HG02798 (cell line): ENCODE measurements around the gene ACTG1.

Source experiments
- ATAC-seq: cut with Tn5 transposase; IDR thresholded peaks from one replicate; pipeline ENCODE4 v1.9.1; 2021; ENCODE audit warnings: mild to moderate bottlenecking; ENCODE audit not compliant: unreplicated experiment, poor library complexity

The ACTG1 gene

DNA sequence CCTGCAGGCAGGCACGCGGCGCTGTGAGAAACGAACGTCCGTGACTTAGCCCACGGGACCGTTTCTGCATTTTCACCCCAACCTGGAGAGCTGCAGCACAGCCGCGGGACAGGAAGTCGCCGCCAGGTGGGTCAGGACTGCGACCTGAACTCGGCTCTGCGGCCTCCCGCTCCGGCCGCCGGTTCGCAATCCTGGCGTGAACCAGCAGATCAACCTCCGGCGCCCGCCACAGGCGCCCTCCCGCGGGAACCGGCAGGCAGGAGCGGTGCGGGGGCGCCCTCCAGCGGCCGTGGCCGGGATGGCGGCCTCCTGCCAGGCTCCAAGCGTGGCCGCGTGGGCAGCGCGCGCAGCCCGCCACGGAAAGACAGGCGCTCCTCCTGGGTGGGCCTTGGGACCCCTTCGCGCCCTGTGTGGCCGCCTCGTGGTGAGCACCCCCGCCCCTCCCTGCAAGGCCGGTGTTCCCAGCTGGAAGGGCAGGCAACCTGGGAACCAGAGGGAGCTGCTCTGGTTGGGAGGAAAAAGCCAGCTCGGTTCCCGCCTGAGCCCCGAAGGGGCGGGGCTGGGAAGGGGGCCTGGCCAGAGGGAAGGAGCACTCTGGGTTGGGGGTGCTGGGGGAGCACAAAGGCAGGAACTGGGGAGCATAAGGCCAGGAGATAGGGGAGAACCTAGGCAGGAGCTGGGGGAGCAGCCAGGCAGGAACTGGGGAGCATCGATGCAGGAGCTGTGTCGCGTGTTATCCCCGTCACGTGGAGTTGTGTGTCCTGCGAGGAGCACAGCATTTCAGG, 28.2 kb downstream of the ACTG1 start:
- ATAC-seq: peak; percentile 66

DNA sequence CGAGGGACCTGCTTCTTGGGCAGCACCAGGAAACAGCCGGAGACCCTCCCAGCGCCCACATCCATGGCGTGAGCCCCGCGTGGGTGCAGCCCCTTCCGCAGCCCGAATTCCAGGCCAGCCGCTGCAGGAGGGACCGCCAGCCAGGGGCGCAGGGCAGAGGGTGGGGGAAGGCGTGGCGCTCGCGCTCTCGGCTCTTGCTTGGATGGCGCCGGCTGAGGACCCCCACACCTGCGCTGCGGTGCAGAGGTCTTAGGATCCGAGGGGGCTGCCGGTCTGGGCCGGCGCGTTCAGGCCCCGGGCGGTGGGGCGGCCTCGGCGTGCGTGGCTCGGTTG, 28.8 kb downstream of the ACTG1 start:
- ATAC-seq: no peak

DNA sequence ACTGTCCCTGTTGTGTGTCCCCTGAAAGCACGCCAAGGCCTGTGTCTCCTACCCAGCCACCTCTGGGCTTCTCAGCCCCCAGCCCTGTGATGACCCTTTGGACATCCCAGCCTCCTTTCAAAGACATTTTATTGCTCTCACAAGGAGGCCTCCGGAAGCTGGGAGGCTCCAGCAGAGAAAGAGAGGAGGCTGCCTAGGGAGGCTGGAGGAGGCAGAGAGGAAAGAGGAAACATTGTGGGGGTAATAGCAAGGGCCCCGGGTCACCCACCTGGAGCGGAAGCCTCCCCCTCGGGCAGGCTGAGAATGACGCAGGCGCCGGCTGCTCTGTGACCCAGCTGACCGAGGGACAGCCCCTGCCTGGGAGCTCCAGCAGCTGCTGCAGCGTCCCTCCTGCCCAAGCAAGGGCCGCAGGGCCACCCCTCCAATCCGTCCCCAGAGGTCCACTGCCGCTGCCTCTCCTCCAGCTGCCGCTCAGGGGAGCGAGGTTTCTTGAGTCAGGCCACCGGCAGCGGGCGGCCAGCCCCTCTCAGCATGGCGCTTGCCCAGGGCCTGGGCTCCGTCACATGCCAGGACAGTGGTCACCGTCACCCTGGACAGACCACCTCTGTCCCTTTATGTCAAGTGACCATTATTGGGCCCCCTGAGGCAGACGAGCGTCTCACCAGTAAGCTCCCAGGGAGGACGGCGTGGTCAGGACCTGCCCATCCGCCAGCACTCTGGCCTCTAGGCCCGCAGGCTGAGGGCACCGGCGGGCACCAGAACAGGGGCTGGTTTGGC, 29.3 kb downstream of the ACTG1 start:
- ATAC-seq: no peak

DNA sequence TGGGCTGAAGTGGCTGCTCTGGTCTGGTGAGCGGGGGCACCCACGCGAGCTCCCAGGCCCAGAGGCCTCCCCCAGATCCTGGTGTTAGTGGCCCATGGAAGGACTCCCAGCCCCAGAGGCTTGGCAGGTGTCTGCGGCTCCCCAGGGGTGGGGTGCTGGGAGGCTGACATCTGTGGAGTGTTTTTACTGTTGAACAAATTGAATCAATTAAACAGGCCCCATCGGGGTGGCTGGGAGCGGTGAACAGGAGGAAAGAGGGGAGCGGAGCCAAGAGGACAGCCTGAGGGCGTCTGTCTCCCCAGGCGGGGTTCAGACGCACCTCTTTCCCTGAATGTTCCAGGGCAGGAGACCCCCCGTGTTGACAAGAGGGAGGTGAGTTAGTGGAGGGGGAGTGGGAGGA, 29.9 kb downstream of the ACTG1 start:
- ATAC-seq: no peak

DNA sequence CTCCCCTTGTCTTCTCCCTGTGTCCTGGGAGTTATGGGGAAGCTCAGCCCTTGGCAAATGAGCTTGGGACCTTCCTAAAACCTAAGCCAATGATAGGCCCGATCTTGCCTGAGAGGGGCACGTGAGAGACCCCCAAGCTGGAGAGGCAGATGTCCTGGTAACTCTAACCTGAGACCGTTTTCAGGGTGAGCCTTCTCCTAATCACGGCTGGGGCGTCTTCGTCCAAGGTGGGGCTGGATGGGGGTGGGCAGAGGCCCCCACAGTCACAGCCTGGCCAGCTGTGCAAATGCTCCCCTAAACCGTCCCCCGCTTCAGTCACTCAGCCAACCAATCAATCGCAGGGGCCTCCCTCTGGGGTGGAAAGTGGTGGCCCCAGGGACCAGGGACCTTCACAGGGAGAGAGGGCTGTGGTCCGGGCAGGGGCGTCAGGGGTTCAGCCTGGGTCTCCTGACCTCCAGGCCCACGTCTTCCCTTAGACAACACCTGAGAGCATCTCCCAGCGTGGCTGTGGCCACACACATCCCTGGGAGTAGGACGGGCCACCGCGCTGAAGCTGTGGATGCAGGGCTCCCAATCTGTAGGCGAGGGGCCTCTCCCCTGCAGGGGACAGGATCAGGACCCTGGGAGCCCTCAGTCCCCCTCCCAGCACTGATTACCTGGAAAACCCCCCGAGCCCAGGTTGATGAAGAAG, 30.6 kb downstream of the ACTG1 start:
- no peak for ATAC-seq

DNA sequence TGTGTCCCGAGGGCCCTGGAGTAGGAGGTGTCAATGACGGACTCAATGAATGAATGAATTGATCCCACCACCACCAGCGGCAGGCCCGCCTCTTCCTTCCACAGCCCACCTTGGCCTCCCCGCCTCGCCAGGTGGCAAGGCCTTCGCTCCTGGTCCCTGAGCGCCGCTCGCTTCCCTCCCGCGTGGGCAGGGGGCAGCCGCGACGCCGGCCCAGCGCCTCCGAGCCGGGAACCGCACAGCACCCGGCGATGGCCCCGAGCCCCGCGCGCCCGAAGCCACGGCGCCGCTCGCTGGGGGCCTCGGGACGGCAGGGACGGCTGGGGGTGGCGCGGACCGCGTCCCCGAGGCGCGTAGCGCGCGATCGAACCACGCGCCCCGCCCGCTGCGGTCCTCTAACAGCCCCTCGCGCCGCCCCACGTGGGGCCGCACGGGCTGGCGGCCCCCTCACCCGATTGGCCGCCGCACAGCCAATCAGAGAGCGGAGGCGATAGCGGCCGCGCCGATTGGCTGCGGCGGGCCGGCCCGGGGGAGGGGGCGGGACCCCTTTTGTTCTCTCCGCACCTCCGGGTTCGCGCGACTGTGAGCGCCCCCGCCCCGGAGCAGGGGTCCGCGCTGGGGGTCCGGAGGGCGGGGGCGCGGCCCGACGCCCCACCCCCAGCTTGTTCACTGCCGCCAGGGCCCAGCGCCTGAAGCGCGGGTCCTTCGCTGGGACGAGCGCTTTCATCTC, 31.4 kb downstream of the ACTG1 start:
- ATAC-seq: peak; percentile 28

DNA sequence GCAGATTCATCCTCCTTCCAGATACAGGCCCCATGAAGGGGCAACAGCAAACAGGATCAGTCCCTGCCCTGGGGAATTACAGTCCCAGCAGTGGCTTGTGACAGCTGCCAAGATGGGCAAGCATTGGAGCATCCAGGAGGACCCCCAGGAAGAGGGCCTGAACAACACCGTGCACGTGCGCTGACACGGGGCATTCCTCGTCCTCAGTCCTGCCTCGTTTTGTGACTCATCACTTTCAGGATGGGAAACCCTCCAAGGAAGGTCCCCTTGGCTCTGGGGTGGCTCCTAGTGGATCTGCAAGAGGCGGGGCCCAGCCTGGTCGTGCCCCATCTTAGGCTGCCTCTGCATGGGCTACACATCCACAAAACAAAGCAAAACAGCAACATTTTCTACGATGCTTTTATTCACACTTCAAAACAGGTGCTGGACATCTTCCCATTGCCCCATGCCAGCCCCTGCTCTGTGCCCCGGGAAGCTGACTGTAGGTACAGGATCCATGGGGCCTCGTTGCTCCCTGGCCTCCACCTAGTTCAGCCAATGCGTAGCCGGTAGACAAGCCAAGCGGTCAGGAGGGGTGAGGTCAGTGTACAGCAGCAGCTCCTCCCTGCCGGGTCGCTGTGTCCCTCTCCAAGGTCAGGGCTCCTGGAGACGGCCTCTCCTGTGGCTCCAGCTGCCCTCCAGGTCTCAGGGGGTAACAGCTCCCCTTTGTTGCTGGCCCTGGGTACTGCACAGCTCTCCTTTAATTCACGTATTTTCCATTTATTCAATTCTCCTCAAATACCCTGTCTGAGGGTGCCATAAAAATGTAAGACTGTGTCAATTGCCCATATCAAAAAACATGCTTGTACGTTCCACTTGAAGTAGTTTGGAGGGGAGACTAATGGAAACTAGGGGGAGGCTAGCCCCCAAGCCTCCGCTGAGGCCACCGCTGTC, 32.2 kb downstream of the ACTG1 start:
- ATAC-seq: no peak

DNA sequence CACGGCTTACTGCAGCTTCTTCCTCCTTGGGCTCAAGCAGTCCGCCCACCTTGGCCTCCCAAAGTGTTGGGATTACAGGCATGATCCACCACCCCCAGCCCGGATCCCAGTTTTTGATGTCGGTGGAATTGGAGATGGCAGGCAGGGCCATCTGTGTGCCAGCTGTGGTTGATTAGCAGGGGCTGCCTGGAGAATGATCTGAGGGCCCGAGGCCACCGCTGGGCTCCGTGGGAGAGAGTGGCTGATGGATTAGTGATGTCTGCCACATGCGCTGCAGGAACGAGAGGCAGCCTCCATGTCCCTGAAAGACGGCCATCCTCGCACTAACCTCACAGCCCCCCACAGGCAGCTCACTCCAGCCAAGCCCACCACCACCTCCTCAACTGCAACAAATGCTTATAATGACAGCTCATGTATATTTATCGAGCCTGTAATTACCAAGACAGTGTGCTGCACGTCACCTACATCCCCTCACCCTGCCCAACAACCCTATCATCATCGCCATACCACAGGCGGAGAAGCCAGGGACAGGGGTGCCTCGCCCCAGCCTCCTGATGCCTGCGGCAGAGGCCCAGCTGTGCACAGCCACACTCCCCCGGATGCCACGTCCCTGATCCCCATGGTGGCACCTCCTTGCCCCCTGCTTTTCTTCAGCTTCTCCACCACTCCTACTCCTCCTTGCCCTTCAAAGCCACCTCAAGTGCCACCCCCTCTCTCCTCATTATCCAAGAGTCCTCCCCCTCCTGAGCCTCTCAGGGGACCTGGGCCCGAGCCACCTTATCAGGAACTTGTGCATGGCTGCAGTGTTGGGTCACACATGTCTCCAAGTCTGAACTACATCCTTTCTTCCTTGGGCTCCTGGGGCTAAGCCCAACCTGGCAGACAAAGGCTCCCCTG, 33.2 kb downstream of the ACTG1 start:
- no peak for ATAC-seq

DNA sequence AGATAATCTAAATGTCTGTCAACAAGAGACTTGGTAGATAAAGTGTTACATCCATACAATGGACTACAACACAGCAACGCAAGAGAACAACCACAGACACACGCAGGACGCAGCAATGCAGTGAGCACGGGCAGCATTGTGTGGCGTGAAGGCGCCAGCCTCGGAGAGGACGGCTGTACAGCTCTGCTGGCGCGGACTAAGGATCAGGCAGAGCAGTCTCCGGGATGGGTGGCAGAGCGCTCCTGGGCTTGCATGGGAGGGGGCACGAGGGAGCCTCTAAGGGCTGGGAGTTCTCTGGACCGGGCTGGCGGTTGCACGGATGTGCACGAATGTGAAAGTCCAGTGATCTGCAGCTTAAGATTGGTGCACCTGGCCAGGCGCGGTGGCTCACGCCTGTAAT, 34.5 kb downstream of the ACTG1 start:
- ATAC-seq: no peak

DNA sequence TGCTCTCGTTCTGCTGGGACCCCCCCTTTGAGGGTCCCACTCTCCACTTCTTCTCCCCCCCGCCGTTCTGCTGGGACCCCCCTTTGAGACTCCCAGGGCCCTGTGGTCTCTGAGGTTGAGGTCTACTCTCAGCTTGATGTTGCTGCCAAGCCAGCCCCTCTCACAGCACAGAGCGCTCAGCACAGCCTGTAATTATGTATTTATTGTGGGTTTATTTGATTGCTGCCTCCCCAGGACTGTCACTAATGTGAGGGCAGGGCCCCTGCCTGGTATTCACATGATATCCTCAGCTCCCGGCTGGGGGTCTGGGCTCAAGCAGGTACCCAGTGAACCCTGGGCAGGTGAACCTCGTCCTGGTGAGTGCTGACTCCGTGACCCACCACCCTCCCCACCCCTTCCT, 35.4 kb downstream of the ACTG1 start:
- ATAC-seq: no peak

DNA sequence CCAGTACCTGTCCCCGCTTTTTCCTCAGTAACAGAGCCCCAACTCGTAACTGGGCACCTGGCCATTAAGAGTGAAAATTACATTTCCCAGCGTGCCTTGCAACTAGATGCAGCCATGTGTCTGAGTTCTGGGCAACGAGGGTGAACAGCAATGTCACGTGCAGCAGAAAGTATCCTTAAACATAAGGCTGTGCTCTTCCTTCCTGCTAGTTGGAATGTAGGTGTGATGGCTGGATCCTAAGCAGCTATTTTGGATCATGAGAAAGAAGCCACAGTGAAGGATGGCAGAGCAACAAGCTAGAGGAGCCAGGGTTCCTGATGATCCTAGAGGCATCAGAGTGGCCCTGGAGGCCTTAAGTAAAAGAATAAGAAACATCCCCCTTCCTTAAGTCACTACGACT, 36.0 kb downstream of the ACTG1 start:
- no peak for ATAC-seq

DNA sequence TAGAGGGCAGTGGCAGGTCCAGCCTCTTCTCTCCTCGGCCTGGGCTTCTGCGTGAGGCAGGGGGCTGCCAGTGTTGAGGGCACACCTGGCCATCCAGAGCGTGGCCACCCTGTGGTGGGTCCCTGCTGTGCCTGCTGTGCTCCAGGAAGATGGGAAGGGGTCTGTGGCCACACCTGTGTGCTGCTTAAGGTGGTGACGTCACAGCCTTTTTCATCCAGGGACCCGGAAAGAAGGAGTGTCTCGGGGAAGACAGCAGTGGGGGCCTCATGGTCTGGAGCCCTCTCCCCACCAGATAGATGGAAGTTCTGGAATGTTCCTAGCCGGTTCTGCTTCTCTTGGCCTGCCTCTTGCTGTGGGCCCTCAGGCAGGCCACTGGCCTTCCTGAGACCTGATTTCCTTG, 36.5 kb downstream of the ACTG1 start:
- ATAC-seq: no peak

DNA sequence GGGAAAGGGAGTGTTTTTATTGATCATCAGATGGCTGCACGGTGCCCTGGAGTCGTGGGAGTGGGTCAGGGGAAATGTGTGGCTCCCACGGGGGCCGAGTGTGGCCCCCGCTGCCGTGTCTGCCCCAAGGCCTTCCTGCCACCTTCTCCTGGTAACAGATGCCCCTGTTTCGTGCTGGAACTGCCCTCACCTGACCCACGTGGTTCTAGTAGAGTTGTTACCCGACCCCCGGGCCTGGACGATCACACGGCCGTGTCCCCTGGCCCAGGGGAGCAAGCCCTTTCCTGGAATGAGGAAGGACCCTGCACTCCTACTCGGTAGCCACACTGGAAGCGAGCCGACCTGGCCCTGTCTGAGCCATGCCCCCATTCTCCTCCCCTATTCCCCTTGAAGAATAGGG, 37.6 kb downstream of the ACTG1 start:
- no peak for ATAC-seq

DNA sequence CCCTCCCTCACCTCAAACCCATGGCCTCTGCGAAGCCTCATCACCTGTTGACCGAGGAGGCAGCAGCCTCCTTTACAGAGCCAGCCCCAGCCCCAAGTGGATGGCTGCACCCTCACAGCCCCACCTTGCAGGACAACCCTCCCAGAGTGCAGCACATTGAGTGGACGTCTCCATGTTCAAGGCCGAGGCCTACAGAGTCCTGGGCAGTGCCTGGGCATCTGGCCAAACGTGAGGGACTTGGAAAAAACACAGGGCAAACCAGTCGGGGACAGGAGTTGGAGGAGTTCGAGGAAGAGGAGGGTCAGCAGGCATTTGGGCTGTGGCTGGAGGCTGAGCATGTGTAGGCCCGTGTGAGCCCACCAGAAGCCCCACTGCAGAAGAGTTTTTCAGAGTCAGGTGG, 39.6 kb downstream of the ACTG1 start:
- ATAC-seq: no peak

DNA sequence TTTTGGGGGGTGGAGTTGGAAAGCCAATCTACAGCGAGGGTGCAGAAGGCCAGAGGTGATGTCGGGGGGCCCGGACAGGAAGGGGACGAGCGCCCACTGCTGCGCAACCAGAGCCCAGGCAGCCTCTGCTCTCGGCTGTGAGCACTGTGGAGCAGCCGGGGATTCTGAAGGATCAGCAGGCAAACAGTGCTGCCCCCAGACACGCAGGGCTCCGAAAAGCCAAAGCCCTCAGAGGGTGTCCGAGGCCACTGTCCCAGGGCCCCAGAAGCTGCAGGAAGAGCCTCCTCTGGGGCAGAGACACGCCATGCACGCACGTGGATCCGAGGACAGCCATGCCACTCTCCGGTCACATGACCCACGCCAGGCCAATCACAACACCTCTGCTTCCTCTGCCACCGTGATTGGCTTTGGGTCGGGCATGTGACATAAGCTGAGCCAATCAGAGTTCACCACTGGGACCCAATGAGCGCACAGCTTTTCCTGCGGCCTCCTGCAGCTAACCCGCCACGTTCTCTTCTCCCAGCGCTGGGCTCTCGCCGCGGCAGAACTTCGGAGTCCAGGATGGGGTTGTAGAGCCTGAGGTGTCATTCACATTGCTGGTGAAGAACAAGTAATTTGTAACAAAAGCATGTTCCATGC, 40.7 kb downstream of the ACTG1 start:
- ATAC-seq: no peak

DNA sequence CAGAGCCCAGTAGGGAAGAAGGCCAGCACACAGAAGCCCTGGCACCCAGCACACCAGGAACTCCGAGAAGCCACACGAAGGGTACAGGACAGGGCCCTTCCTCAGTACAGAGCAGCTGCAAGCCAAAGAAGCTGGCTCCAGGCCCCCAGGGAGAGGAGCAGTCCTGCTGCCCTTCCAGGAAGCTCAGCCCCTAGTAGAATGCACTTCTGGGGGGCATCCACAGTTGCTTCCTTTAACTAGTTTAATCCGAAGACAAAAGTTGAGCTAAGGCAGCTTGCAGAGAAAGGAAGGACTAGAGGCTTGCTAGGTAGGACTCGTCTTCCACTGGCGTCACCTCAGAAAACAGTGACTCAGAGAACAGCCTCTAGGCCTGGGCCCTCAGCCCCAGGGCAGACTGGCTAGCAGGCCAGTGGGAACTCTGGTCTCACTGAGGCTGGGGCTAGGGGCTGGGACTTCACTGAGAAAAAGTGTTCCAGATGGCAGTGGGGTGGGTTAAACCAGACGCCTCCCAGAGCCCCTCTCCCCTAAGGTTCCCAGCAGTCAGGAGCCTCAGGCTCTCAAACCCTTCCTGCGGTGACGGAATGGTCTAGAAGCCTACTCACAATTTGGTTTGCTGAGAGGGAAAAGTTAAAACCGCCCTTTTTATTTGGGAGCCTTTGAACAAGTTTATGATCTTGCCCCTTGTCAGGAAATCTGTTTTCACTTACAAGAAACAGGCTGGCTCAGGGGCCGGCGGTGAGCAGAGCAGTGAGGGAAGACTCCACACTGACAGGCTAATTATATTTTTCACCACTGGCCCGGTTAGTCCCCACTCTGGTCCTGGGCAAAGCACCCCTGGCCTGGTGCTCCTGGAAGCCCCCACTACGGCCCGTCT, 41.4 kb downstream of the ACTG1 start:
- ATAC-seq: no peak

DNA sequence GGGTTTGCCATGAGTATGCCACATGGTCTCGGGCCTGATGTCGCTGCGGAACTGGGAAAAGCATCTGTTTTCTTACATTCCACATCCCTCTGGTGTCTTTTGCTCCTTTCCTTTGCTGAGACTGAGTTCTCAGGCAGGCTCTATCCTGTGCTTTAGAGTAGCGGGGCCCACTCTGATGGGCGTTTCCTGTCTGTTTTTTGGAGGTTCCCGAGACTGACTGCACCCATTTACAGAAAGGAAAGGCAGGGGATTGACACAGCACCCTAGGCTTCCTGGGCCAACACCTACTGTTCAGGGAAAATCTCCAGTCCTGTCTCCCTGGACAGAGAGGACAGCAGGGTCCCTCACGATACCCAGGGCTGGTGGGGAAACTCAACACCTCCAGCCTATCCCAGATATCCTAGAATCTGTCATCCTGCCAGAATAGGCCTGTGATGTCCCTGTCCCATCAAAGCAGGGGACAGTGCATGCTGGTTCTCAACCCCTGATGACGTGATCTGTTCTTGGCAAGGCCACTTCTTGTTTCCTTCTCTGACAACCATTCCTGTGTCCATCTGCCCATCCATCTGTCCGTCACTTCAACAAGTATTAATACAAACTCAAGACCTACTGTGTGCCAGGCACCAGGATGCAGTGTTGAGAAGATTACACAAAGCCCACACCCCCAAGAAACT, 42.2 kb downstream of the ACTG1 start:
- ATAC-seq: no peak
